ENCODE data around the gene PEX19. TPM values are rescaled to one million over a fixed set of nuclear protein-coding genes. Genes with fewer than 3 reads are reported as not detected.
"Not testable (repeated sequence)": the region's sequence is repeated elsewhere in the genome, so short reads cannot be mapped to it uniquely, and the experiment has no call there.

PEX19 gene
- polyA plus RNA-seq, 1 donor: 49.1 TPM

GRCh38 chr1:160309185-160309557, 24.2 kb upstream of the PEX19 start:
- H3K4me3 ChIP-seq (ENCODE audit: low read length): no peak overlapping the region
- H3K4me1 ChIP-seq (ENCODE audit: control insufficient read depth, insufficient read depth, low read length): no peaks in the 10 kb centered on the region
- no peaks in the 10 kb centered on the region for H3K9me3 ChIP-seq (ENCODE audit: control insufficient read depth, low read depth, low read length)
- DNase-seq: no peak
- H3K27me3 ChIP-seq (ENCODE audit: control insufficient read depth, insufficient read depth, low read length): no peaks in the 10 kb centered on the region
- no peak overlapping the region for H3K27ac ChIP-seq (ENCODE audit: low read length)
- H3K36me3 ChIP-seq (ENCODE audit: control insufficient read depth, insufficient read depth, low read length): peaks cover 85% of the 10 kb centered on the region

GRCh38 chr1:160308451-160309184, 23.7 kb upstream of the PEX19 start:
- Histone ChIP-seq H3K36me3 (ENCODE audit: control insufficient read depth, insufficient read depth, low read length) (peaks cover 83% of the 10 kb centered on the region), H3K27me3 (ENCODE audit: control insufficient read depth, insufficient read depth, low read length) (no peaks in the 10 kb centered on the region)
- 100% methylated on average over 1 of the region's 4 CpGs for WGBS (ENCODE audit: insufficient coverage, low lambda C conversion rate)

GRCh38 chr1:160307118-160307791, 22.3 kb upstream of the PEX19 start:
- Histone ChIP-seq H3K36me3 (ENCODE audit: control insufficient read depth, insufficient read depth, low read length) (peaks cover 74% of the 10 kb centered on the region), H3K4me3 (ENCODE audit: low read length) (no peak overlapping the region), H3K9me3 (ENCODE audit: control insufficient read depth, low read depth, low read length) (no peaks in the 10 kb centered on the region), H3K27me3 (ENCODE audit: control insufficient read depth, insufficient read depth, low read length) (no peaks in the 10 kb centered on the region), H3K4me1 (ENCODE audit: control insufficient read depth, insufficient read depth, low read length) (no peaks in the 10 kb centered on the region), H3K27ac (ENCODE audit: low read length) (no peak overlapping the region)
- DNase-seq: no peak
- 100% methylated on average over 1 of the region's 13 CpGs for WGBS (ENCODE audit: insufficient coverage, low lambda C conversion rate)

More at GRCh38 chr1:160308451-160309184, 23.7 kb upstream of the PEX19 start:
- Histone ChIP-seq H3K9me3 (ENCODE audit: control insufficient read depth, low read depth, low read length) (no peaks in the 10 kb centered on the region), H3K27ac (ENCODE audit: low read length) (no peak overlapping the region), H3K4me3 (ENCODE audit: low read length) (no peak overlapping the region), H3K4me1 (ENCODE audit: control insufficient read depth, insufficient read depth, low read length) (no peaks in the 10 kb centered on the region)
- no peak for DNase-seq

- Histone ChIP-seq H3K9me3 (ENCODE audit: control insufficient read depth, low read depth, low read length) (no peaks in the 10 kb centered on the region), H3K4me3 (ENCODE audit: low read length) (no peak overlapping the region), H3K27ac (ENCODE audit: low read length) (no peak overlapping the region), H3K36me3 (ENCODE audit: control insufficient read depth, insufficient read depth, low read length) (peaks cover 61% of the 10 kb centered on the region), H3K27me3 (ENCODE audit: control insufficient read depth, insufficient read depth, low read length) (no peaks in the 10 kb centered on the region), H3K4me1 (ENCODE audit: control insufficient read depth, insufficient read depth, low read length) (no peaks in the 10 kb centered on the region)
- WGBS (ENCODE audit: insufficient coverage, low lambda C conversion rate): 80% methylated on average over 1 of the region's 7 CpGs
- DNase-seq: no peak
Measured at GRCh38 chr1:160300173-160300572, 15.2 kb upstream of the PEX19 start.

- Histone ChIP-seq H3K27ac (ENCODE audit: low read length) (no peak overlapping the region), H3K36me3 (ENCODE audit: control insufficient read depth, insufficient read depth, low read length) (peaks cover 89% of the 10 kb centered on the region), H3K4me1 (ENCODE audit: control insufficient read depth, insufficient read depth, low read length) (no peaks in the 10 kb centered on the region), H3K9me3 (ENCODE audit: control insufficient read depth, low read depth, low read length) (no peaks in the 10 kb centered on the region), H3K27me3 (ENCODE audit: control insufficient read depth, insufficient read depth, low read length) (no peaks in the 10 kb centered on the region), H3K4me3 (ENCODE audit: low read length) (no peak overlapping the region)
- 100% methylated on average over 1 of the region's 1 CpG for WGBS (ENCODE audit: insufficient coverage, low lambda C conversion rate)
- DNase-seq: no peak
Measured at GRCh38 chr1:160296036-160296435, 11.1 kb upstream of the PEX19 start.

GRCh38 chr1:160293020-160293968, 8.4 kb upstream of the PEX19 start:
- no peak for DNase-seq
- no peak overlapping the region for H3K4me3 ChIP-seq (ENCODE audit: low read length)
- WGBS (ENCODE audit: insufficient coverage, low lambda C conversion rate): 33% methylated on average over 2 of the region's 8 CpGs
- H3K9me3 ChIP-seq (ENCODE audit: control insufficient read depth, low read depth, low read length): no peaks in the 10 kb centered on the region
- H3K4me1 ChIP-seq (ENCODE audit: control insufficient read depth, insufficient read depth, low read length): no peaks in the 10 kb centered on the region
- H3K36me3 ChIP-seq (ENCODE audit: control insufficient read depth, insufficient read depth, low read length): peaks cover 93% of the 10 kb centered on the region
- no peaks in the 10 kb centered on the region for H3K27me3 ChIP-seq (ENCODE audit: control insufficient read depth, insufficient read depth, low read length)
- H3K27ac ChIP-seq (ENCODE audit: low read length): no peak overlapping the region

GRCh38 chr1:160291248-160292220, 6.6 kb upstream of the PEX19 start:
- 100% methylated on average over 1 of the region's 11 CpGs for WGBS (ENCODE audit: insufficient coverage, low lambda C conversion rate)

GRCh38 chr1:160287769-160288168, 2.8 kb upstream of the PEX19 start:
- not testable (repeated sequence) for DNase-seq; H3K9me3 ChIP-seq (ENCODE audit: control insufficient read depth, low read depth, low read length); H3K27ac ChIP-seq (ENCODE audit: low read length); H3K27me3 ChIP-seq (ENCODE audit: control insufficient read depth, insufficient read depth, low read length); H3K4me3 ChIP-seq (ENCODE audit: low read length)
- Histone ChIP-seq H3K4me1 (ENCODE audit: control insufficient read depth, insufficient read depth, low read length) (peaks cover 13% of the 10 kb centered on the region), H3K36me3 (ENCODE audit: control insufficient read depth, insufficient read depth, low read length) (peaks cover 44% of the 10 kb centered on the region)
- 80% methylated on average over 1 of the region's 12 CpGs for WGBS (ENCODE audit: insufficient coverage, low lambda C conversion rate)

More at GRCh38 chr1:160291248-160292220, 6.6 kb upstream of the PEX19 start:
- H3K27ac ChIP-seq (ENCODE audit: low read length): no peak overlapping the region
- no peak overlapping the region for H3K4me3 ChIP-seq (ENCODE audit: low read length)
- DNase-seq: peak; percentile 68 to 74
- H3K27me3 ChIP-seq (ENCODE audit: control insufficient read depth, insufficient read depth, low read length): no peaks in the 10 kb centered on the region
- peaks cover 75% of the 10 kb centered on the region for H3K36me3 ChIP-seq (ENCODE audit: control insufficient read depth, insufficient read depth, low read length)
- H3K4me1 ChIP-seq (ENCODE audit: control insufficient read depth, insufficient read depth, low read length): no peaks in the 10 kb centered on the region
- H3K9me3 ChIP-seq (ENCODE audit: control insufficient read depth, low read depth, low read length): no peaks in the 10 kb centered on the region

GRCh38 chr1:160285506-160285905, 573 bp upstream of the PEX19 start:
- Histone ChIP-seq H3K4me3 (ENCODE audit: low read length) (peak overlapping the region; percentile 87), H3K9me3 (ENCODE audit: control insufficient read depth, low read depth, low read length) (no peaks in the 10 kb centered on the region), H3K27me3 (ENCODE audit: control insufficient read depth, insufficient read depth, low read length) (no peaks in the 10 kb centered on the region), H3K36me3 (ENCODE audit: control insufficient read depth, insufficient read depth, low read length) (peaks cover 41% of the 10 kb centered on the region), H3K27ac (ENCODE audit: low read length) (no peak overlapping the region), H3K4me1 (ENCODE audit: control insufficient read depth, insufficient read depth, low read length) (peaks cover 13% of the 10 kb centered on the region)
- WGBS (ENCODE audit: insufficient coverage, low lambda C conversion rate): 79% methylated on average over 2 of the region's 23 CpGs
- DNase-seq: no peak

All from large intestine (tissue), 3 donors.